OCI-LY3 (cell line): Measurements from ENCODE around the gene PAQR9.

Experiments used
- EZH2phosphoT487 ChIP-seq: fragments of 200-600 bp; shearing (Covaris generic); IDR thresholded peaks from 2 replicates; pipeline ENCODE4 v1.6.1; 2018; ENCODE audit warnings: antibody characterized with exemption, mixed run types, low read depth
- TF ChIP-seq, protein P1 (sequence below): fragments of 200-600, 300-600 bp; sonication (generic); IDR thresholded peaks from 2 replicates; pipeline ENCODE4 v1.5.1; 2014; ENCODE audit warnings: antibody characterized with exemption, low read length, low read depth

DNA sequence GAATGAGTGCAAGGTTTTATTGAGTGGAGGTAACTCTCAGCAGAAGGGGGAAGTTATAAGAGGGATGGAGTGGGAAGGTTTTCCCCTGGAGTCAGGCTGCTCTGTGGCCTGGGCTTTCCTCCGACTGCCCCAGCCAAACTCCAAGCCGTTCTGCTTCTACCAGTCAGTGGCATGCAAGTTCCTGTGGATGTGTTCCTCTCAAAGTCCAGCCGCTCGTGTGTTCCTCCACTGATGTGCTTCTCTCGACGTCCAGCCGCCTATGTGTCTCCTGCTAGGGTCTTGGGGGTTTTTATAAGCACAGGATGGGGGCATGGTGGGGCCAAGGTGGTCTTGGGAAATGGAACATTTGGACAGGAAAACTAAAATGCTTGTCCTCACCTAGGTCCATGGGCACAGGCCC is 28.8 kb upstream of the PAQR9 start:
- TF ChIP-seq, protein P1, sequence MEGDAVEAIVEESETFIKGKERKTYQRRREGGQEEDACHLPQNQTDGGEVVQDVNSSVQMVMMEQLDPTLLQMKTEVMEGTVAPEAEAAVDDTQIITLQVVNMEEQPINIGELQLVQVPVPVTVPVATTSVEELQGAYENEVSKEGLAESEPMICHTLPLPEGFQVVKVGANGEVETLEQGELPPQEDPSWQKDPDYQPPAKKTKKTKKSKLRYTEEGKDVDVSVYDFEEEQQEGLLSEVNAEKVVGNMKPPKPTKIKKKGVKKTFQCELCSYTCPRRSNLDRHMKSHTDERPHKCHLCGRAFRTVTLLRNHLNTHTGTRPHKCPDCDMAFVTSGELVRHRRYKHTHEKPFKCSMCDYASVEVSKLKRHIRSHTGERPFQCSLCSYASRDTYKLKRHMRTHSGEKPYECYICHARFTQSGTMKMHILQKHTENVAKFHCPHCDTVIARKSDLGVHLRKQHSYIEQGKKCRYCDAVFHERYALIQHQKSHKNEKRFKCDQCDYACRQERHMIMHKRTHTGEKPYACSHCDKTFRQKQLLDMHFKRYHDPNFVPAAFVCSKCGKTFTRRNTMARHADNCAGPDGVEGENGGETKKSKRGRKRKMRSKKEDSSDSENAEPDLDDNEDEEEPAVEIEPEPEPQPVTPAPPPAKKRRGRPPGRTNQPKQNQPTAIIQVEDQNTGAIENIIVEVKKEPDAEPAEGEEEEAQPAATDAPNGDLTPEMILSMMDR: no peak
- no peak for TF ChIP-seq EZH2phosphoT487
